ENCODE results near the gene RDH5. TPM values are rescaled to one million over a fixed set of nuclear protein-coding genes. Genes with fewer than 3 reads are reported as not detected.

RDH5 gene
- total and polyA plus RNA-seq, 2 of the 13 experiments (the other 11 are each of a cell fraction or from before 2014, with no cell fraction given) = 2.6 to 5.7 TPM

DNA sequence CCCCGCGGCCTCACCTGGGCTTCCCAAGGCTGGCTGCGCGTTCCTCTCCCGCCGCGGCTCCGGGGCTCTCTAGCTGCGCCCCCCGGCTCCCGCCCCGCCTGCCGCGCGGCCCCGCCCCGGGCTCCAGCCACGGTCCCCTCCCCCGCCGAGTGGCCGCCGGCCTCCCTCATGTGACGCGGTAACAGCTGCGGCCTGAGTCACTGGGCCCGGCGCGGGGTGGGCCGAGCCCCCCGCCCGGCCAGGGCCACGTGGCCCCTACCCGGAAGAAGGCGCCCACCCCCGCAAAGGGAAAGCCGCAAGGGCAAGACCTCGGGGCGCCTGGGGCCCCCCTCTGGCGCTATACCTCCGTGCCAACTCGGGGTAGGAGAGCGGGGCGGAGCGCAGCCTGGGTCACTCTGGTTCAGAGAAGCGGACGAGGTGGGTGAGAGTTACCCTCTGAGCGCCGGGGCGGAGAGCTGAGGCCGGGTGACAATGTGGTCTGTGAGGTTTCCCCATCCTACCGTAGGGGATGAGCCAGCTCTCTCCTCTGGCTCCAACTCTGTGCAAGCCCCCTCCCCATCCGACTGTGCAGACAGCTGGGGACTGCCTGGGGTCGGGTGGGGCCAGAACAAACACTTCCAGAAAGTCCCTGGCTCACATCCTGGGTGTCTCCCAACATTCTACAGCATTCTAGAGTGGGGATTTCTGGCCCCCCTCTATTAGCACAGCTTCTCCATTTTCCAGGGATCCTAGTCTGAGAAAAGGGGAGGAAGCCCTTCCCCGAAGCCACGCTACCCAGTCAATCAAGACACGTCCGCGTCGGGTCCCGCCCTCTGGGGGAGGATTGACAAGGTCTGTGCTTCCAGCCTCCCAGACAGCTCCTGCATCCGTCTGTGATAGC, 9.0 kb downstream of the RDH5 start, which contains the start of gene CD63 (continued):
- TF ChIP-seq, protein P1, sequence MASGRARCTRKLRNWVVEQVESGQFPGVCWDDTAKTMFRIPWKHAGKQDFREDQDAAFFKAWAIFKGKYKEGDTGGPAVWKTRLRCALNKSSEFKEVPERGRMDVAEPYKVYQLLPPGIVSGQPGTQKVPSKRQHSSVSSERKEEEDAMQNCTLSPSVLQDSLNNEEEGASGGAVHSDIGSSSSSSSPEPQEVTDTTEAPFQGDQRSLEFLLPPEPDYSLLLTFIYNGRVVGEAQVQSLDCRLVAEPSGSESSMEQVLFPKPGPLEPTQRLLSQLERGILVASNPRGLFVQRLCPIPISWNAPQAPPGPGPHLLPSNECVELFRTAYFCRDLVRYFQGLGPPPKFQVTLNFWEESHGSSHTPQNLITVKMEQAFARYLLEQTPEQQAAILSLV (CRISPR knock-in tag; IDR thresholded peaks at IDR 0.05; ENCODE audit: borderline replicate concordance) = peak; percentile 62; the same call in 1 of the 2 replicates
- TF ChIP-seq, protein P2, sequence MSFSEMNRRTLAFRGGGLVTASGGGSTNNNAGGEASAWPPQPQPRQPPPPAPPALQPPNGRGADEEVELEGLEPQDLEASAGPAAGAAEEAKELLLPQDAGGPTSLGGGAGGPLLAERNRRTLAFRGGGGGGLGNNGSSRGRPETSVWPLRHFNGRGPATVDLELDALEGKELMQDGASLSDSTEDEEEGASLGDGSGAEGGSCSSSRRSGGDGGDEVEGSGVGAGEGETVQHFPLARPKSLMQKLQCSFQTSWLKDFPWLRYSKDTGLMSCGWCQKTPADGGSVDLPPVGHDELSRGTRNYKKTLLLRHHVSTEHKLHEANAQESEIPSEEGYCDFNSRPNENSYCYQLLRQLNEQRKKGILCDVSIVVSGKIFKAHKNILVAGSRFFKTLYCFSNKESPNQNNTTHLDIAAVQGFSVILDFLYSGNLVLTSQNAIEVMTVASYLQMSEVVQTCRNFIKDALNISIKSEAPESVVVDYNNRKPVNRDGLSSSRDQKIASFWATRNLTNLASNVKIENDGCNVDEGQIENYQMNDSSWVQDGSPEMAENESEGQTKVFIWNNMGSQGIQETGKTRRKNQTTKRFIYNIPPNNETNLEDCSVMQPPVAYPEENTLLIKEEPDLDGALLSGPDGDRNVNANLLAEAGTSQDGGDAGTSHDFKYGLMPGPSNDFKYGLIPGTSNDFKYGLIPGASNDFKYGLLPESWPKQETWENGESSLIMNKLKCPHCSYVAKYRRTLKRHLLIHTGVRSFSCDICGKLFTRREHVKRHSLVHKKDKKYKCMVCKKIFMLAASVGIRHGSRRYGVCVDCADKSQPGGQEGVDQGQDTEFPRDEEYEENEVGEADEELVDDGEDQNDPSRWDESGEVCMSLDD (CRISPR knock-in tag; IDR thresholded peaks at IDR 0.05; ENCODE audit: borderline replicate concordance) = peak; percentile 86; the same call in 1 of the 2 replicates
- TF ChIP-seq NCOA5 (CRISPR knock-in tag; IDR thresholded peaks at IDR 0.05) = no peak
- peak; percentile 76 for TF ChIP-seq TBX2 (CRISPR knock-in tag; IDR thresholded peaks at IDR 0.05; ENCODE audit: borderline replicate concordance)
- 0 out of 2 replicates have a peak, but pooled peaks have one; percentile 54 for TF ChIP-seq NRL (CRISPR knock-in tag; IDR thresholded peaks at IDR 0.05; ENCODE audit: borderline replicate concordance)
- TF ChIP-seq, protein P3, sequence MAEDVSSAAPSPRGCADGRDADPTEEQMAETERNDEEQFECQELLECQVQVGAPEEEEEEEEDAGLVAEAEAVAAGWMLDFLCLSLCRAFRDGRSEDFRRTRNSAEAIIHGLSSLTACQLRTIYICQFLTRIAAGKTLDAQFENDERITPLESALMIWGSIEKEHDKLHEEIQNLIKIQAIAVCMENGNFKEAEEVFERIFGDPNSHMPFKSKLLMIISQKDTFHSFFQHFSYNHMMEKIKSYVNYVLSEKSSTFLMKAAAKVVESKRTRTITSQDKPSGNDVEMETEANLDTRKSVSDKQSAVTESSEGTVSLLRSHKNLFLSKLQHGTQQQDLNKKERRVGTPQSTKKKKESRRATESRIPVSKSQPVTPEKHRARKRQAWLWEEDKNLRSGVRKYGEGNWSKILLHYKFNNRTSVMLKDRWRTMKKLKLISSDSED (CRISPR knock-in tag; IDR thresholded peaks at IDR 0.05) = no peak
- TF ChIP-seq JUN (CRISPR knock-in tag; IDR thresholded peaks at IDR 0.05) = no peak
- TF ChIP-seq, protein P4, sequence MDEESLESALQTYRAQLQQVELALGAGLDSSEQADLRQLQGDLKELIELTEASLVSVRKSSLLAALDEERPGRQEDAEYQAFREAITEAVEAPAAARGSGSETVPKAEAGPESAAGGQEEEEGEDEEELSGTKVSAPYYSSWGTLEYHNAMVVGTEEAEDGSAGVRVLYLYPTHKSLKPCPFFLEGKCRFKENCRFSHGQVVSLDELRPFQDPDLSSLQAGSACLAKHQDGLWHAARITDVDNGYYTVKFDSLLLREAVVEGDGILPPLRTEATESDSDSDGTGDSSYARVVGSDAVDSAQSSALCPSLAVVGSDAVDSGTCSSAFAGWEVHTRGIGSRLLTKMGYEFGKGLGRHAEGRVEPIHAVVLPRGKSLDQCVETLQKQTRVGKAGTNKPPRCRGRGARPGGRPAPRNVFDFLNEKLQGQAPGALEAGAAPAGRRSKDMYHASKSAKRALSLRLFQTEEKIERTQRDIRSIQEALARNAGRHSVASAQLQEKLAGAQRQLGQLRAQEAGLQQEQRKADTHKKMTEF (CRISPR knock-in tag; IDR thresholded peaks at IDR 0.05) = peak; percentile 65; the same call in 1 of the 2 replicates
- TF ChIP-seq, protein P5, sequence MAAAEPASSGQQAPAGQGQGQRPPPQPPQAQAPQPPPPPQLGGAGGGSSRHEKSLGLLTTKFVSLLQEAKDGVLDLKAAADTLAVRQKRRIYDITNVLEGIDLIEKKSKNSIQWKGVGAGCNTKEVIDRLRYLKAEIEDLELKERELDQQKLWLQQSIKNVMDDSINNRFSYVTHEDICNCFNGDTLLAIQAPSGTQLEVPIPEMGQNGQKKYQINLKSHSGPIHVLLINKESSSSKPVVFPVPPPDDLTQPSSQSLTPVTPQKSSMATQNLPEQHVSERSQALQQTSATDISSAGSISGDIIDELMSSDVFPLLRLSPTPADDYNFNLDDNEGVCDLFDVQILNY (CRISPR knock-in tag; conservative IDR thresholded peaks at IDR 0.05) = 0 out of 2 replicates have a peak, but pooled peaks have one; percentile 7
- TF ChIP-seq BCL6 (CRISPR knock-in tag; IDR thresholded peaks at IDR 0.05) = no peak
- no peak for TF ChIP-seq RAD51 (IDR thresholded peaks at IDR 0.05; ENCODE audit: borderline replicate concordance)
- TF ChIP-seq NR1H2 (CRISPR knock-in tag; IDR thresholded peaks at IDR 0.05; ENCODE audit: borderline replicate concordance, low read depth) = no peak
- no peak for TF ChIP-seq ZEB1 (IDR thresholded peaks at IDR 0.05; ENCODE audit: insufficient replicate concordance, low read depth)
- TF ChIP-seq MXI1 (IDR thresholded peaks at IDR 0.05; ENCODE audit: borderline replicate concordance, low read depth, low read length) = peak; percentile 91; the same call in 1 of the 3 replicates
- TF ChIP-seq, protein P6, sequence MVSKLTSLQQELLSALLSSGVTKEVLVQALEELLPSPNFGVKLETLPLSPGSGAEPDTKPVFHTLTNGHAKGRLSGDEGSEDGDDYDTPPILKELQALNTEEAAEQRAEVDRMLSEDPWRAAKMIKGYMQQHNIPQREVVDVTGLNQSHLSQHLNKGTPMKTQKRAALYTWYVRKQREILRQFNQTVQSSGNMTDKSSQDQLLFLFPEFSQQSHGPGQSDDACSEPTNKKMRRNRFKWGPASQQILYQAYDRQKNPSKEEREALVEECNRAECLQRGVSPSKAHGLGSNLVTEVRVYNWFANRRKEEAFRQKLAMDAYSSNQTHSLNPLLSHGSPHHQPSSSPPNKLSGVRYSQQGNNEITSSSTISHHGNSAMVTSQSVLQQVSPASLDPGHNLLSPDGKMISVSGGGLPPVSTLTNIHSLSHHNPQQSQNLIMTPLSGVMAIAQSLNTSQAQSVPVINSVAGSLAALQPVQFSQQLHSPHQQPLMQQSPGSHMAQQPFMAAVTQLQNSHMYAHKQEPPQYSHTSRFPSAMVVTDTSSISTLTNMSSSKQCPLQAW (CRISPR knock-in tag; IDR thresholded peaks at IDR 0.05) = peak; percentile 38
- TF ChIP-seq SCMH1 (CRISPR knock-in tag; IDR thresholded peaks at IDR 0.05; ENCODE audit: borderline replicate concordance) = no peak
- TF ChIP-seq ZZZ3 (CRISPR knock-in tag; IDR thresholded peaks at IDR 0.05; ENCODE audit: borderline replicate concordance) = no peak
- peak; percentile 43; the same call in 1 of the 2 replicates for TF ChIP-seq ZSCAN21 (CRISPR knock-in tag; IDR thresholded peaks at IDR 0.05; ENCODE audit: borderline replicate concordance)
